GM18951 (cell line): ENCODE data around the gene CLEC1B.

Source experiments
- POLR2A ChIP-seq: IDR thresholded peaks from 4 replicates; pipeline ENCODE4 v1.6.1; 2011; ENCODE audit warnings: mild to moderate bottlenecking; ENCODE audit not compliant: insufficient read length, insufficient read depth; ENCODE audit errors: extremely low read depth
- in situ Hi-C: fragments of 300-500 bp; cut with MboI; formaldehyde crosslinking; loops from one replicate; pipeline ENCODE4 v1.12.0; 2022; ENCODE audit warnings: low sequenced_read_pairs, mixed read lengths, inconsistent platforms; ENCODE audit not compliant: unreplicated experiment

CLEC1B gene

DNA sequence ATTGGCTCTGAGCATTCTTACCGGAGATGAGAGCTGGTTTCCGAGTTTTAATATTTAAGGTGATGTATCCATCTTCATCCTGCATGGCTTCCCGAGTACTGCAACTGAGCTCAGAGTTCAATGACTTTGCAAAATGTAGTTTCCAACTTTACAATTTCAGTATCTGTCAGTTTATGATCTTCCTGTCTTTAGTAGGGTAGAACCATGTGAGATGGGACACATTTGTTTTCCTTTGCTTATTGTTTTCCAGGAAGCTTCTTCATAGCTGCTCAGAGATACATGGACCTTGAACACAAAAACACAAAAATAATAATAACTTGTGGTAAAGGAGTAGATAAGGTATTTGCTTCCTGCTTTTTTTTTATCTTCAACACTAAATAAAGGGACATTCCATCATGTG is at the start of gene CLEC1B:
Gene CLEC1B, minus strand, starts transcription at position 106 of the 400 bp plus-strand sequence. Its CDS starts 21 bp downstream, at position 85.
- no peak for TF ChIP-seq POLR2A
- in situ Hi-C loops, result no loop called here

DNA sequence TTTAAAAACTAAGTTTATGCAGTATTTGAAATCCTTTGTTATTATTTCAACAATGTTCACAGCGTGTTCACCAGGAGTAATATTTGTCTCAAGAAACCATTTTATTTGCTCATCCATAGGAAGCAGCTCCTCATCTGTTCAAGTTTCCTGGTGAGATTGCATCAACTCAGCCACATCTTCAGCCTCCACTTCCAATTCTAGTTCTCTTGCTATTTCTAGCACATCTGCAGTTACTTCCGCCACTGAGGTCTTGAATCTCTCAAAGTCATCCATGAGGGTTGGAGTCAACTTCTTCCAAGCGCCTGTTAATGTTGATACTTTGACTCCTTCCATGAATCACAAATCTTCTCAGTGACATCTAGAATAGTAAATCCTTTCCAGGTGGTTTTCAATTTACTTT is 49.6 kb upstream of the CLEC1B start:
- TF ChIP-seq POLR2A, result no peak
- in situ Hi-C loops, result no loop called here

DNA sequence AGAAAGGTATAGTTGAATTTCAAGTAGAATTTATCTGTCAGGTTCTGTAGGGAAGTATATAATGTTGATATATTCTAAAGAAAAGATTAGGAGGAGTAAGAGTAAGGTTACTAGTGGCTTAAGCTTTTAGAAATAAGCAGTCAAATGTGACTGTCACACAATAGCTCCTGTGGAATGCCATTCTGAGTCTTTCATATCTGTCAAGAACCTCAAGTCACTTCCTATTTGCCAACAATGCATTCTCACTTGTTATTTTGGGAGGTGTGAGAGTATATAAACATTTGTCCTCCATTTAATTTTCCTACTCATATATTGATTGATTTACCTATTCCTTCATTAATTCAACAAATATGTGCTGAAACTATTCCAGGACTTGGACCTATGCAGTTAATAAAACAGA is 43.2 kb upstream of the CLEC1B start:
- TF ChIP-seq POLR2A, result no peak

DNA sequence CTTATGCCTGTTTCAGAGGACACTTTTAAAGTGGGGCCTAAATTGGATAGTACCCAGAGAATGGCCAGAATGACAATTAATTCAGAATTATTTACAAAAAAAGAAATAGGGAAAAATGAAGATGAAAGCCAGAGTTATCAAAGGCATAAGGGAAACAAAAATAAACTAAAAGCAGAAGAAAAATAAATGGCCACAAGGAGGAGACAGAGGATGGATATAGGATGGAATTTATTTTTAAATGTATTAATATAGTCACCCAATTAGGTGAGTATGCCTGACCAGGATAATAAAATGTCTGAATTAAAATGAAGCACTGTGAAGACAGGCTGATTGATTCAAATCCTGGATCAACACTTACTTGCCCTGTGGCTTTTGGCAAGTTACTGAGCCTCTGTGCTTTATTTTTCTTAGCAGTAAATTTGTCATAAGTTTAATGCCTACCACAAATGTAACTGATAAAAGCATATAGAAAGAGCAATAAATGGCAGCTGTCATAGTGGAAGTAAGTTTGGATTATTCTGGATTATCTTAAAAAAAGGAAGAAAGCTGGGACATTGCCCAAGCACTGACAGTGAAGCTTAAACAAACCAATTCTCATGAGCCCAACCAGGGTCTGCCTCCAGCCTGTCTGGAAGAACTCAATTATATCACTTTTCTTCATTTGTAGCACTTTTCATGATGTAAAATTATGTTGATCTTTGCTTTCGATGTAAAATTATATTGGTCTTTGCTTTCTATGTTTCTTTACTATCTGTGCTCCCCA is 35.0 kb upstream of the CLEC1B start:
- TF ChIP-seq POLR2A, result no peak
- in situ Hi-C loops, result no loop called here

More for the DNA sequence above, 43.2 kb upstream of the CLEC1B start:
- in situ Hi-C loops, result no loop called here

DNA sequence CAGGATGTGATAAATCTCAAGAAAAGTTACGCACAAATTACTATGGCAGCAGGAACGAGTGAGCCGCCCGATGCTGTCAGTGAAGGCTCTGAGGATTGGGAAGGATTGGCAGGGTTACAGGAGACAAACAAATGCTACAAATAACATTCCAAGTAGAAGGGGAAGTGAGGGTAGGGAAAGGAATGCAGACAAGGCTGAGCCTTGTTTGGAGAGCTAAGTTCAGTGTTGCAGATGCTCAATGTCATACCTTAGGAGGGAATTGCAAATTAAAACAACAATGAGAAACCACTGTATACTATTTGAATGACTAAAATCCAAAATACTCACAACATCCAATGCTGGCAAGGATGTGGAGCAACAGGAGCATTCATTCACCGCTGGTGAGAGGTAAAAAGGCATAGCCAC is 32.9 kb upstream of the CLEC1B start:
- in situ Hi-C loops, result no loop called here
- no peak for TF ChIP-seq POLR2A

DNA sequence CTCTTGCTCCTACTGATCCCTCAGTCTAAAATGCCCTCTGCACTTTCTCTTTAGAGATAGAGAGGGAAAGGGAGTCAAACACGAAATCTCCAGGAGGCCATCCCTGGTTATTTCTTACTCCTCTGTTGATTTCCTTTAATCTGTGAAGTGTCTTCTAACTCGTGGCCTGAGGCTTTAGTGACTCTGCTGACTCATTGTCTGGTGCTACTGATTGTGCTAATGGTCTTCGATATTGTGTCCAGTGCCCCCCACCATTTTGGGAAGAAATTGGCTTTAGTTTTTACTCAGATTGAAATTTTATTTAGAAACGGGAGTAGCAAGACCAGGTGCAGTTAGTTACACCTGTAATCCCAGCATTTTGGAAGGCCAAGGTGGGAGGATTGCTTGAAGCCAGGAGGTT is 32.4 kb upstream of the CLEC1B start:
- TF ChIP-seq POLR2A, result no peak
- in situ Hi-C loops, result no loop called here

DNA sequence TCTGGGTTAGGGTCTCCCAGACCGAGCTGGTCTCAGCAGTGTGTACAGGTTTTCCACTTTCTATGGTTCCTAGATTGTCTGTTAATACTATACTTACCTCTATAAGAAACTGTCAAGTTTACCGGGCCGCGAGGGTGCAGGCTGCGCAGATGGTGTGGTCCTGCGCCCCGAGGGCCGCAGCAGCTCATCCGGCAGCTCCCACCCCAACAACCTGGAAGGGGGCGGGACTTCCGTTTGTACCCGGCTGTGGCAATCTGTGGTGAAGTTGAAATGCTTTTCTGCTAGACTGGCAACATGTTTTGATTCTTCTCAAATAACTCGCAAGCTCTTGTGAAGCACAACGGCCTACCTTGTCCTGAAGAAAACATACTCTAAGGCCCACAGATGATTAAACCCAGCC is 31.5 kb upstream of the CLEC1B start, which contains the start of gene CLEC9A:
Gene CLEC9A, plus strand, starts transcription at position 237 of the 400 bp plus-strand sequence. CDS start 22,006 bp downstream, outside the sequence.
- in situ Hi-C loops, result no loop called here
- no peak for TF ChIP-seq POLR2A

DNA sequence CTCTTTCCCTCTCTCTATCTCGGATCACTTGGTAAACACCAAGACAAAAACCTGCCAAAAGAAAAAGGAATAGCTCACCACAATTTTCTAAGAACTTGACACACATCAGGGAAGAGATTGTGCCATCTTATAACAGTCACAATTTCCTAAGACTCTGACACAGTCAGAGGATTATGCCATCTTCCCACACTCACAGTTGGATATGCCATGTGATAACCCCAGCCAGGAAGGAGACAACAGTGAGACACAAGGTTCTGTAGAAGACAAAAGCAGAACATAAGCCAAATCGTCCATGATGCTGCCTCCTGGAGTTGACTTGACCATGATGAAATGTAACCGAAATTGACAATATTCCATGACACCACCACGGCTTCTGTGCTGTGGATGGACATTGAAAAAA is 28.8 kb upstream of the CLEC1B start:
- in situ Hi-C loops, result loop anchor here (10.0 kb wide), 1 partner anchor 117 kb away; no protein-coding TSS in a partner anchor
- no peak for TF ChIP-seq POLR2A

DNA sequence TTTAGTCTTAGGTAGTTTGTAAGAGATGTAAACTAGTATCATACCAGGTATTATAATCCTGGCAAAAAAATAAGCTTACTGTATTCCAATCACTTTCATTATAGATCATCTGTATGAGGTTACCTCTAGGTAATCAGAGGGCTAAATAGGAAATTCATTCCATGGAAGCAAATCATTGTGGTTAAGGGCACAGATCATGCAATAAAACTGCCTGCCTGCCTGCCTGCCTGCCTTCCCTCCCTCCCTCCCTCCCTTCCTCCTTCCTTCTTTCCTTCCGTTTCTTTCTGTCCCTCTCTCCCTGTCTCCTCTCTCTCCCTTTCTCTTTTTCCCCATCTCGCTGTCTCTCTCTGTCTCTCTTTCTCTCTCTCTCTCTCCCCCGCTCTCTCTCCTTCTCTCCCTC is 28.4 kb upstream of the CLEC1B start:
- no peak for TF ChIP-seq POLR2A
- in situ Hi-C loops, result loop anchor here (10.0 kb wide), 1 partner anchor 117 kb away; no protein-coding TSS in a partner anchor

DNA sequence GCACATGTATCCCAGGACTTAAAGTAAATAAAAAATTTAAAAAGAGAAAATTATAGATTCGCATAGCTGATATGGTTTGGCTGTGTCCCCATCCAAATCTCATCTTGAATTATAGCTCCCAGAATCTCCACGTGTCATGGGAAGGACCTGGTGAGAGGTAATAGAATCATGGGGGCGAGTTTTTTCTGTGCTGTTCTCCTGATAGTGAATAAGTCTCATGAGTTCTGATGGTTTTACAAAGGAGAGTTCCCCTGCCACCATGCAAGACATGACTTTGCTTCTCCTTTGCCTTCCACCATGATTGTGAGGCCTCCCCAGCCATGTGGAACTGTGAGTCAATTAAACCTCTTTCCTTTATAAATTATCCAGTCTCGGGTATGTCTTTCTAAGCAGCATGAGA is 27.7 kb upstream of the CLEC1B start:
- in situ Hi-C loops, result loop anchor here (10.0 kb wide), 1 partner anchor 118 kb away; no protein-coding TSS in a partner anchor

DNA sequence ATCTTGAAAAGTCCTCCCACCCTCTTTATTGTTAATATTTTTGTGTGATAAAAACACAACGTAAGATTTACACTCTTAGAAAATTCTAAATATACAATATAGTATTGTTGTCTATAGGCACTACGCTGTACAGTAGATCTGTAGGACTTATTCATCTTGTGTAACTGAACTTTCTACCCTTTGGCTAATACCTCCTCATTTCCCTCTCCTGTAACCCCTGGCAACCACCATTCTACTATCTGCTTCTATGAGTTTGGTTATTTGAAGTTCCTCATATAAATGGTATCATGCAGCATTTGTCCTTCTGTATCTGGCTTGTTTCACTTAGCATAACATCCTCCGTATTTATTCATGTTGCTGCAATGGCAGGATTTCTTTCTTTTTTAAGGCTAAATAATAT is 26.3 kb upstream of the CLEC1B start:
- TF ChIP-seq POLR2A, result no peak
- in situ Hi-C loops, result loop anchor here (10.0 kb wide), 1 partner anchor 120 kb away; no protein-coding TSS in a partner anchor

DNA sequence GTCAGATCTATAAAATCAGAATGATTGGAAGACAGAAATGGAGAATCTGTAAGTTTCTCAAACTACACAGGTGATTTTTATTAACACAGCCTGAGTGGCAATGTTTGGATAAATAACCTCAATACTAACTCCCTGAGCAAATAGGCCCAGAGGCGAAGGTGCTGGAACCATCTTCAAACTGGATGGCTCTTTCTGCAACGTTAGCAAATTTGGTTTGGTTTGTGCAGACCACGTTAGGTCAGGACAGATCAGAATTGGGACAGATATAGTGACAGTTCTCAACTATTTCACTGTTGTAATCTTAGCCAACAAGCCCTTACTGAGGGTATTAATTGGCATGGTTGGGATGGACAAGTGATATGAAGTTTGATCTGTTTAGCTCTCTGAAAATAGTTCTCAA is 22.4 kb upstream of the CLEC1B start:
- TF ChIP-seq POLR2A, result no peak

DNA sequence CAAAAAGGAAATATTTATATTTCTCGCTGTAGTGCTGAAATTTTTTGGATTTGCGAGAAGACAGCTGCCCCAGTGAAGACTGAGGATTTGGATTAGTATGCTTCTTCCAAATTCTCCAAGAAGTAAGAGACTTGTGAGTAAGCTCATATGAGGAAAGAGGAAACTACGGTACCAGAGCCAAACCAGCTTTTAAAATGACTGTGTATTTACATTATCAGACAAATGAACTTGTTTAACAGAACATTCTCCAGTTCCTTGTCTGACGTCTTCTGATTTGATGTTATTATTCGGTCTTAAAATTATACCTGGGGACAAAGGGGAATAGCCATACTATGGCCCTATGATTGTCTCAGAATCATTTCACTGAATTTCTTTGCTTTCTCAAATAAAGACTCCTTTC is 19.5 kb upstream of the CLEC1B start:
- no peak for TF ChIP-seq POLR2A
- in situ Hi-C loops, result no loop called here

More for the DNA sequence above, 22.4 kb upstream of the CLEC1B start:
- in situ Hi-C loops, result loop anchor here (10.0 kb wide), 1 partner anchor 123 kb away; no protein-coding TSS in a partner anchor

DNA sequence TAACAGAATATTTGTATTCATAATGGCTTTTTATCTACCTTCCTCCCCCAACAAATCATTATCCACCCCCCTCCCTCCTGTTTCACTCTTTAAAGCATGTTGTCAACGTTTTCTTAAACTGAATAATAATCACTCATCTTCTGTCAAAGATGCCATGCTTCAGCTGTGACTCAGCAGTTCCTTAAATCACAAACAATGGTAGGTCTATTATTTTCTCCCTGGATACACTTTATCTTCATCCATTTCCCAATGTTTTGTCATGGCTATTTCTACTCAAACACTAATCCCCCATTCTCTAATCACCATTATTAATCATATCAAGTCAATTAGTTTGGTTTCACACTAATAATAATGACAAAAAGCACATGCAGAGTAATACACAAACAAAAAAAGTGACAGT is 18.0 kb upstream of the CLEC1B start:
- no peak for TF ChIP-seq POLR2A
- in situ Hi-C loops, result no loop called here

DNA sequence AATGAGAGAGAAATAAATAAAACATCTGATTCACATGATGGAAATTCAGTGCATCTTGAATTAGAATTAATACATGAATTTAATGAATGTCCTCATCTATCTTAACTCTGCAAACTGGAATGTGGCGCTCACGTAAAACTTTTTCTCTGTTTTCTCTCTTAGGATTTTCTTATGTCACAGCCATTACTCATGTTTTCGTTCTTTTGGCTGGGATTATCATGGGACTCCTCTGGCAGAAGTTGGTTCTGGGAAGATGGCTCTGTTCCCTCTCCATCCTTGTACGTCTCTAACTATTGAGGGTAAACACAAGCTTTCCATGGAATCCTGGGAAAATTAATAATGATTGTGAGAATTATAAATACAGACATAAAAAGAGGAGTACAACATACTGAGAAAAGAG is 16.5 kb upstream of the CLEC1B start:
- in situ Hi-C loops, result no loop called here

More for the DNA sequence above, 16.5 kb upstream of the CLEC1B start:
- TF ChIP-seq POLR2A, result no peak
